ENCODE results near the gene HECTD4. TPM values are rescaled to one million over a fixed set of nuclear protein-coding genes. Genes with fewer than 3 reads are reported as not detected.

Gene HECTD4
- total and polyA plus RNA-seq, 2 of the 4 experiments (the other 2 are of a cell fraction) = 12.9 to 13.0 TPM

DNA sequence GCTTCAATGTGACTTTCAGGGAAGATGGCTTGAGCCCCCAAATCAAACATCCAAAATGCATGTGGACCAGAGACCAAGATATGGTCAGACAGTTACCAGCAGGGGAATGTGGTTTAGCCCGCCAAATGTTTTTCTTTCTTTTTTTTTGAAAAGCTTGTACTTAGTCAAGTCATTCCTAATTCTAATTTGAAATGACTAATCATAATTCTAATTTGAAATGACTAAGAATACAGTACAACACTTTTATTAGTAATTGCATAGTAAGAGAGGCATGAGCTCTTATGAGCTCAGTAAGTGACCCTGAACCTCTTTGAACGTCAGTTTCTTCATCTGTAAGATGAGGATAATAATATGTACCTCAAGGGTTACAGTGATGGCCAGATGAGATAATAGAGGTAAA, 72.4 kb downstream of the HECTD4 start:
- CTCF ChIA-PET = no interaction called here

More for the DNA sequence above, 72.4 kb downstream of the HECTD4 start:
- in situ Hi-C loops (cut with MboI; ENCODE audit: low sequenced_read_pairs) (no loop called here), intact Hi-C loops (cut with micrococcal nuclease) (no loop called here), dilution Hi-C loops (cut with HindIII; ENCODE audit: low sequenced_read_pairs, unreplicated experiment) (no loop called here)
- DNase-seq (peak; percentile 66), ATAC-seq (ENCODE audit: low read depth) (no peak)
- no CpG with 5 or more reads among the region's 2 CpGs for WGBS, 2 experiments (ENCODE audit: extremely low coverage in 2 of 2, insufficient read length in 1 of 2)
- Histone ChIP-seq H3K56ac (ENCODE audit: extremely low read depth, insufficient read depth, low read length) (no peak overlapping the region), H3K9me1 (ENCODE audit: insufficient read depth, low read length) (peaks cover 10% of the 10 kb centered on the region), H3K27ac (ENCODE audit: insufficient read depth, low read length) (no peak overlapping the region), H2BK120ac (ENCODE audit: low read depth, low read length) (no peak overlapping the region), H3K18ac (ENCODE audit: low read depth, low read length) (no peak overlapping the region), H3K36me3 (ENCODE audit: control insufficient read depth, insufficient read depth, low read length) (peaks cover 6% of the 10 kb centered on the region; the same call in 1 of the 2 replicates), H3K9me3 (ENCODE audit: control insufficient read depth, insufficient read depth, low read length) (no peaks in the 10 kb centered on the region), H3K4me3 (ENCODE audit: insufficient read depth, low read depth, low read length) (no peak overlapping the region), H3K79me1 (ENCODE audit: low read depth in 1 of 2, low read length in 2 of 2) (peaks cover 7 to 24% of the 10 kb centered on the region in 2 experiments; a peak in 3 of 4 replicates), H4K8ac (ENCODE audit: low read depth in 2 of 2, low read length in 2 of 2) (no peak overlapping the region), H4K91ac (ENCODE audit: insufficient read depth, low read depth, low read length) (no peak overlapping the region), H2AFZ (replicated peaks; ENCODE audit: low read length, poor library complexity) (no peak overlapping the region), H3K4me1 (ENCODE audit: control insufficient read depth, insufficient read depth, low read length) (peaks cover 2% of the 10 kb centered on the region; the same call in 1 of the 2 replicates), H3K9ac (ENCODE audit: low read depth, low read length) (no peak overlapping the region), H3K14ac (replicated peaks; ENCODE audit: low read depth, low read length) (no peak overlapping the region), H2AK5ac (ENCODE audit: low read depth, low read length) (no peak overlapping the region), H4K5ac (ENCODE audit: low read depth, low read length) (no peak overlapping the region), H3K4ac (ENCODE audit: low read depth, low read length) (no peak overlapping the region), H4K20me1 (ENCODE audit: insufficient read depth, low read length) (no peaks in the 10 kb centered on the region), H3K4me2 (ENCODE audit: low read depth, low read length) (no peak overlapping the region), H2BK20ac (ENCODE audit: low read depth, low read length) (no peak overlapping the region), H2BK5ac (ENCODE audit: low read depth, low read length, poor library complexity, severe bottlenecking) (no peak overlapping the region), H3K23ac (ENCODE audit: low read depth, low read length) (no peak overlapping the region), H3K27me3 (ENCODE audit: control insufficient read depth, insufficient read depth, low read length) (no peaks in the 10 kb centered on the region), H2AK9ac (replicated peaks; ENCODE audit: low read depth, low read length, poor library complexity) (no peak overlapping the region), H2BK15ac (ENCODE audit: low read depth, low read length) (no peak overlapping the region)
- BruUV-seq (replicated peaks) = no TSS peak
- TF ChIP-seq MAFK (IDR thresholded peaks at IDR 0.05; ENCODE audit: low read depth, low read length) (no peak), FOS (IDR thresholded peaks at IDR 0.05; ENCODE audit: low read depth, low read length) (no peak), BHLHE40 (IDR thresholded peaks at IDR 0.05; ENCODE audit: low read depth, low read length) (no peak), SMC3 (IDR thresholded peaks at IDR 0.05; ENCODE audit: low read depth, low read length) (no peak), MXI1 (IDR thresholded peaks at IDR 0.05; ENCODE audit: borderline replicate concordance, low read depth, low read length) (no peak), POLR2A (IDR thresholded peaks at IDR 0.05; ENCODE audit: low read depth, low read length) (no peak), RFX5 (IDR thresholded peaks at IDR 0.05; ENCODE audit: low read depth, low read length) (no peak), RCOR1 (IDR thresholded peaks at IDR 0.05; ENCODE audit: insufficient replicate concordance, low read length) (no peak), CEBPB (IDR thresholded peaks at IDR 0.05; ENCODE audit: low read depth, low read length) (no peak), MAZ (IDR thresholded peaks at IDR 0.05; ENCODE audit: borderline replicate concordance, low read depth, low read length) (no peak), NFE2L2 (IDR thresholded peaks at IDR 0.05; ENCODE audit: low read depth, low read length) (no peak), RAD21 (IDR thresholded peaks at IDR 0.05; ENCODE audit: low read length) (no peak), CHD1 (IDR thresholded peaks at IDR 0.05; ENCODE audit: low read depth, low read length) (no peak)
- TF ChIP-seq, protein P1, sequence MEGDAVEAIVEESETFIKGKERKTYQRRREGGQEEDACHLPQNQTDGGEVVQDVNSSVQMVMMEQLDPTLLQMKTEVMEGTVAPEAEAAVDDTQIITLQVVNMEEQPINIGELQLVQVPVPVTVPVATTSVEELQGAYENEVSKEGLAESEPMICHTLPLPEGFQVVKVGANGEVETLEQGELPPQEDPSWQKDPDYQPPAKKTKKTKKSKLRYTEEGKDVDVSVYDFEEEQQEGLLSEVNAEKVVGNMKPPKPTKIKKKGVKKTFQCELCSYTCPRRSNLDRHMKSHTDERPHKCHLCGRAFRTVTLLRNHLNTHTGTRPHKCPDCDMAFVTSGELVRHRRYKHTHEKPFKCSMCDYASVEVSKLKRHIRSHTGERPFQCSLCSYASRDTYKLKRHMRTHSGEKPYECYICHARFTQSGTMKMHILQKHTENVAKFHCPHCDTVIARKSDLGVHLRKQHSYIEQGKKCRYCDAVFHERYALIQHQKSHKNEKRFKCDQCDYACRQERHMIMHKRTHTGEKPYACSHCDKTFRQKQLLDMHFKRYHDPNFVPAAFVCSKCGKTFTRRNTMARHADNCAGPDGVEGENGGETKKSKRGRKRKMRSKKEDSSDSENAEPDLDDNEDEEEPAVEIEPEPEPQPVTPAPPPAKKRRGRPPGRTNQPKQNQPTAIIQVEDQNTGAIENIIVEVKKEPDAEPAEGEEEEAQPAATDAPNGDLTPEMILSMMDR (conservative IDR thresholded peaks at IDR 0.05; ENCODE audit: low read depth, low read length) = no peak
- TF ChIP-seq, protein P2, sequence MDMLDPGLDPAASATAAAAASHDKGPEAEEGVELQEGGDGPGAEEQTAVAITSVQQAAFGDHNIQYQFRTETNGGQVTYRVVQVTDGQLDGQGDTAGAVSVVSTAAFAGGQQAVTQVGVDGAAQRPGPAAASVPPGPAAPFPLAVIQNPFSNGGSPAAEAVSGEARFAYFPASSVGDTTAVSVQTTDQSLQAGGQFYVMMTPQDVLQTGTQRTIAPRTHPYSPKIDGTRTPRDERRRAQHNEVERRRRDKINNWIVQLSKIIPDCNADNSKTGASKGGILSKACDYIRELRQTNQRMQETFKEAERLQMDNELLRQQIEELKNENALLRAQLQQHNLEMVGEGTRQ (IDR thresholded peaks at IDR 0.05; ENCODE audit: low read depth, low read length) = no peak
- TF ChIP-seq, protein P3, sequence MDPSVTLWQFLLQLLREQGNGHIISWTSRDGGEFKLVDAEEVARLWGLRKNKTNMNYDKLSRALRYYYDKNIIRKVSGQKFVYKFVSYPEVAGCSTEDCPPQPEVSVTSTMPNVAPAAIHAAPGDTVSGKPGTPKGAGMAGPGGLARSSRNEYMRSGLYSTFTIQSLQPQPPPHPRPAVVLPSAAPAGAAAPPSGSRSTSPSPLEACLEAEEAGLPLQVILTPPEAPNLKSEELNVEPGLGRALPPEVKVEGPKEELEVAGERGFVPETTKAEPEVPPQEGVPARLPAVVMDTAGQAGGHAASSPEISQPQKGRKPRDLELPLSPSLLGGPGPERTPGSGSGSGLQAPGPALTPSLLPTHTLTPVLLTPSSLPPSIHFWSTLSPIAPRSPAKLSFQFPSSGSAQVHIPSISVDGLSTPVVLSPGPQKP (IDR thresholded peaks at IDR 0.05; ENCODE audit: borderline replicate concordance, low read depth, low read length) = no peak
- POLR2A ChIA-PET (ENCODE audit: unreplicated experiment) = no interaction called here

Measured in IMR-90 (cell line).